ENCODE measurements around the gene ARHGEF10L.

Gene ARHGEF10L

GRCh38 chr1:17550729-17551584, 11.5 kb downstream of the ARHGEF10L start:
- Mint-ChIP-seq H3K27ac (no peak overlapping the region), H3K36me3 (ENCODE audit: low read depth) (peaks cover 5% of the 10 kb centered on the region), H3K27me3 (ENCODE audit: low read depth, poor library complexity) (peaks cover 11% of the 10 kb centered on the region), H3K4me3 (no peak overlapping the region), H3K4me1 (peaks cover 53% of the 10 kb centered on the region), H3K9me3 (no peaks in the 10 kb centered on the region)
- TF ChIP-seq CTCF (IDR thresholded peaks at IDR 0.05) = no peak
- DNase-seq = no peak

GRCh38 chr1:17551755-17552234, 12.3 kb downstream of the ARHGEF10L start:
- Mint-ChIP-seq H3K4me1 (peaks cover 46% of the 10 kb centered on the region), H3K9me3 (no peaks in the 10 kb centered on the region), H3K27ac (no peak overlapping the region), H3K4me3 (no peak overlapping the region), H3K36me3 (ENCODE audit: low read depth) (peaks cover 5% of the 10 kb centered on the region), H3K27me3 (ENCODE audit: low read depth, poor library complexity) (peaks cover 9% of the 10 kb centered on the region)
- no peak for DNase-seq
- TF ChIP-seq CTCF (IDR thresholded peaks at IDR 0.05) = no peak

- no peak for DNase-seq
- no peaks in the 10 kb centered on the region for H3K36me3 Mint-ChIP-seq (ENCODE audit: low read depth)
- no peak overlapping the region for H3K27ac Mint-ChIP-seq
- H3K4me3 Mint-ChIP-seq = no peak overlapping the region
- H3K9me3 Mint-ChIP-seq = no peaks in the 10 kb centered on the region
- H3K4me1 Mint-ChIP-seq = peaks cover 39% of the 10 kb centered on the region
- H3K27me3 Mint-ChIP-seq (ENCODE audit: low read depth, poor library complexity) = peaks cover 9% of the 10 kb centered on the region
- TF ChIP-seq CTCF (IDR thresholded peaks at IDR 0.05) = no peak
Observed at GRCh38 chr1:17553975-17554700, 14.6 kb downstream of the ARHGEF10L start.

GRCh38 chr1:17554954-17555353, 15.5 kb downstream of the ARHGEF10L start:
- Mint-ChIP-seq H3K4me3 (no peak overlapping the region), H3K27me3 (ENCODE audit: low read depth, poor library complexity) (peaks cover 9% of the 10 kb centered on the region), H3K27ac (no peak overlapping the region), H3K9me3 (no peaks in the 10 kb centered on the region), H3K36me3 (ENCODE audit: low read depth) (no peaks in the 10 kb centered on the region), H3K4me1 (peaks cover 36% of the 10 kb centered on the region)
- TF ChIP-seq CTCF (IDR thresholded peaks at IDR 0.05) = no peak
- DNase-seq = no peak

GRCh38 chr1:17557986-17558385, 18.5 kb downstream of the ARHGEF10L start:
- peaks cover 1% of the 10 kb centered on the region for H3K27me3 Mint-ChIP-seq (ENCODE audit: low read depth, poor library complexity)
- no peaks in the 10 kb centered on the region for H3K9me3 Mint-ChIP-seq
- H3K36me3 Mint-ChIP-seq (ENCODE audit: low read depth) = no peaks in the 10 kb centered on the region
- H3K27ac Mint-ChIP-seq = no peak overlapping the region
- no peak overlapping the region for H3K4me3 Mint-ChIP-seq
- DNase-seq = no peak
- TF ChIP-seq CTCF (IDR thresholded peaks at IDR 0.05) = no peak
- H3K4me1 Mint-ChIP-seq = peaks cover 41% of the 10 kb centered on the region

All from nephron progenitor cell (in vitro differentiated cells).